ENCODE measurements around the gene PMS2. TPM values are rescaled to one million over a fixed set of nuclear protein-coding genes. Genes with fewer than 3 reads are reported as not detected.
"Not testable (repeated sequence)": the region's sequence is repeated elsewhere in the genome, so short reads cannot be mapped to it uniquely, and the experiment has no call there.

The PMS2 gene
- total RNA-seq, 1 donor from 2014 or later: 28.7 TPM

DNA sequence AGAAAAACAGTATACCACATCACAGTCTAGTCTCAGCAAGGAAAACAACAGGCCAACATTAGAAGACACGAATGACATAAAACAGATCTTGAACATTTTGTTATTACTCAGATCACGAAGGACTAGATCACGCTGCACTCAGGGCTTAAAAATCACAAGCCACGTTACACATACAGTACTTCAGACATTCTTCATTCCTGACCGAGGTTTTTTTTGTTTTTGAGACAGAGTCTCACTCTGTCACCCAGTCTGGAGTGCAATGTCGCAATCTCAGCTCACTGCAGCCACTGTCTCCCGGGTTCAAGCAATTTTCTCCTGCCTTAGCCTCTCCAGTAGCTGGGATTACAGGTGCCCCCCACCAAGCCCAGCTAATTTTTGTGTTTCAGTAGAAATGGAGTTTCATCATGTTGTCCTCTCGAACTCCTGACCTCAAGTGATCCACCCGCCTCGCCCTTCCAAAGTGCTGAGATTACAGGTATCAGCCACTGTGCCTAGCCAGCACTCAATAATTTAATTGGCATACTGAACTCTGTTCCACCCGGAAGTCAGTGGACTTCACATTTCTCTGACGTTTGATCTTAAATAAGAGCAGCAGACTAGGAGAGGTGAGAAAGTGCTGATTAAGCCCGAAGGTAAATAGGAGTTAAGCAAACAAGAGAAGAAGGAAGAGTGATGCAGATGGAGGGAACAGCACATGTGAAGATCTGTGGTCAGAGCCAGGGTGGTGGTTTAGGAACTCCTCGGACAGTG is 3.7 kb upstream of the PMS2 start:
- no peak for DNase-seq

DNA sequence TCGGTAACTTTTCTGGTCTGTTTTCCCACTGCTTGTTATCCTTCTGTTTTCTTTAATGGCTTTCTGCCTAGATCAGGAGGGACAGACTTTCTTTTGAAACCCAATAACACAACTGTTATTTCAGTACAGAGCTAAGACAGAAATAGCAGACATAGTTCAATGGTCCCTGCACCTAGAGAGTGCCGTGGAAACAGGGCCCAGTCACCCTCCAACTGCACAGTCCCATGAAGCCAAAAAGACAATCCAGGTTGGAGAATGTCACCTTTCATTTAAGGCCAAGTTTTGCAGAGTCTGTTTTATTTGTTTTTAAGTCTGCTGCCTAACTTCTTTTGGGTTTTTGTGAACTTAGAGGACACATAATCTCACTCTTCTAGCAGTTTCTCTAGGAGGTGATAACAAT is 2.7 kb upstream of the PMS2 start:
- no peak for DNase-seq

DNA sequence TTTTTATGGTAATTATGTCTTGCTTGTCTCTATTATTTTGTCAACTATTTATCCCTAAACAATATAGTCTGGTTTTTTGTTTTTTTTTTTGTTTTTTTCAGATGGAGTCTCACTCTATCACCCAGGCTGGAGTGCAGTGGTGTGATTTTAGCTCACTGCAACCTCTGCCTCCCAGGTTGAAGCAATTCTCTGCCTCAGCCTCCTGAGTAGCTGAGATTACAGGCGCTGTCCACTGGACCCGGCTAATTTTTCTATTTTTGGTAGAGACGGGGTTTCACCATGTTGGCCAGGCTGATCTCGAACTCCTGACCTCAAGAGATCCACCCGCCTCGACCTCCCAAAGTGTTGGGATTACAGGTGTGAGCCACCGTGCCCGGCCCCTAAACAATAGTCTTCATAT is 1.5 kb upstream of the PMS2 start:
- not testable (repeated sequence) for DNase-seq

DNA sequence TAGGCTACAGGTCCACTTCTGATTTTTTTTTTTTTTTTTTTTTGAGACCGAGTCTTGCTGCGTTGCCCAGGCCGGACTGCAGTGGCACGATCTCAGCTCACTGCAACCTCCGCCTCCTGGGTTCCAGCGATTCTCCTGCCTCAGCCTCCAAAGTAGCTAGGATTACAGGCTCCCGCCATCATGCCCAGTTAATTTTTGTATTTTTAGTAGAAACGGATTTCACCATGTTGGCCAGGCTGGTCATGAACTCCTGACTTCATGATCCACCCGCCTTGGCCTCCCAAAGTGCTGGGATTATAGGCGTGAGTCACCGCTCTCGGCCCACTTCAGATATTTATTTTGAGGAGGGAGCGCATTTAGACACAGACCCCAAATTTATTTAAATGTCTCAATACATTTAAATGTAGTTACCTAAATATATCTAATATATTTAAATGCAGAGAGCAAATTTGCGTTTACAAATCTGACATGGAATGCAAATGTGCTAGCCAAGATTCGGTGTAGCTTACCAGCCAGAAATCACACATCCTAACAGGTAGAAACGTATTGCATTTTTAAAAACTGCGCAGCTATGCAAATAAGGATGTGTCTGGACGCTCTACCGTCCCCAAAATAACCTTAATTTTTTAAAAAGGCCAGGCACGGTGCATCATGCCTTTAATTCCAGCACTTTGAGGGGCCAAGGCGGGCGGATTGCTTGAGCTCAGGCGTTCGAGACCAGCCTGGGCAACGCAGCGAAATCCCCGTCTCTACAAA is 836 bp downstream of the PMS2 start:
- DNase-seq: not testable (repeated sequence)

DNA sequence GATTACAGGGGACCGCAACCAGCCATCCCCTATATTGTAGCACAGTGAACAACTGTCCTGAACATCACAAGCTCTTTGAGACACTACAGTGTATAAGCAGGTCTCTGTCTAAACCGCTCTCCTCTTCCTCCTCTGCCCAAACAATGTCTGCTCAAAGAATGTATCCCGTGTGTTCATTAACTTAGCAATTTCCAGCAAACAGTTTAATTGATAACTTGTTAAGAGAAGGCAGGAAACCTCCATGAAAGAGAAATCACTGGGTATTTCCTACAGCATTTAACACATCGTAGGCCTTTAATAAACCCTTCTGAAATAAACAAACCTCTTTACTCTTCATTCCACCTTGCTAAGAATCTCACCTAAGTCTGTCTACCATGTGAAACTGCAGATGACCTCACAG is 1.5 kb downstream of the PMS2 start:
- DNase-seq: no peak

DNA sequence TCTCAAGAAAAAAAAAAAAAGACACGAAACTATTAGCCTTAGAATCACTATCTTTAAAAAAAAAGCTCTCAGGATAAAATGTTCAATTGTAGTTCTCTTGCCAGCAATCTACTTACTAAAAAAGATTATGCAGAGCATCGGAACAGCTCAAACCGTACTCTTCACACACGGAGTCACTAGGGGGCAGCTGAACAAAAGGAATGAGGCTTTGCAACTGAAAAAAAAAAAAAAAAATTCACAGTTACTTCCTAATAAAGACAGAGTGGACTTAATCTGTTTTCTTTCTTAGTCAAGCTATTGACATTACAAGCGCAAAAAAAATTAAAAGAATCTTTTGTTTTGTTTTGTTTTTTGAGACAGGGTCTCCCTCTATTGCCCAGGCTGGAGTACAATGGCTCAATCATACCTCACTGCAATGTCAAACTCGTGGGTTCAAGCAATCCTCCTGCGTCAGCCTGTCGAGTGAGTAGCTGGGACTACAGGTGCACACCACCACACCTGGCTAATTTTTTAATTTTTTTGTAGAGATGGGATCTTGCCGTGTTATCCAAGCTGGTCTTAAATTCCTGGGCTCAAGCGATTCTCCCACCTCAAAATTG is 11.5 kb downstream of the PMS2 start:
- DNase-seq: no peak

DNA sequence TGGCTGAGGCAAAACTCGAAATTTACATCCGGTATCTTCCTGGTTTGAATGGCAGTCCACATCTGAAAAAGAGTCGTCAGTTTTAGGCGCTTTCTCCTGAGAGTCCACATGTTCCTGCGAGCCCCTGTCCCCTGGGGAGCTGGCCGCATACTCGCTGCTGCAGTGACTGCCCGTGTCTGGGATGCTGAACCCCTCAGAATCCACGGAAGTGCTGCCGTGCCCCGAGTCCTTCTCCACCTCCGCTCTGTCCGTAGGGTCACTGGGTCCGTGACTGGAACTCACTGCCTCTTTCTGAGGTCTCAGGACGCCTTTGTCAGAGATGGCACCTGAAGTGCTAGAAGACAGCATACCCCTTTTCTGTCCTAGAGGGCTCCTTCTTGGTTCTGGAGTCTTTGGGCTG is 21.8 kb downstream of the PMS2 start:
- DNase-seq: not testable (repeated sequence)

DNA sequence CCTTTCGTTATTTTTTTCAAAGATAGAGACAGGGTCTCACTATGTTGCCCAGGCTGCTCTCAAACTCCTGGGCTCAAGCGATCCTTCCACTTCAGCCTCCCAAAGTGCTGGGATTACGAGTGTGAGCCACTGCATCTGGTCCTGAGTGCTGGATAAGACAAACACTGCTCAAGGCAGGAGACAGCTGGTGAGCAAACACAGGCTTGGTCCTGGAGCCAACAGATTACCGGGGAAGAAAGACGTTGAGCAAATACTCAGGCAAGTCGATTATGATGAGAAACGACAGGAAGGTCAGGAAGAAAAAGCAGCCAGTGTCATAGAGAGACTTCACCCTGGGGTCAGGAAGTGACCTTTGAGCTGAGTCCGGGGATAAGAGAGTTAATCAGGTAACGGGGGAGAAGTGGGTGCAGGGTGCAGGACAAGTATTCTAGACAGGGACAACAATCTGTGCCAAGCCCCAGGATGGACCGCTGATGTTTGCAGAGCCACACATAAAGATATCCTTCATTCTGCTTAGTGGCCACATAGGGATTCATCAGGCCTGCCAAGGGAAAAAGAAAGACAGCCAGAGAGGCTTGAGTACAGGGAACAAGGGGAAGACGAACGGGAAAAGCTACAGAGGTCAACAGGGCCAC is 29.1 kb downstream of the PMS2 start:
- DNase-seq: not testable (repeated sequence)

DNA sequence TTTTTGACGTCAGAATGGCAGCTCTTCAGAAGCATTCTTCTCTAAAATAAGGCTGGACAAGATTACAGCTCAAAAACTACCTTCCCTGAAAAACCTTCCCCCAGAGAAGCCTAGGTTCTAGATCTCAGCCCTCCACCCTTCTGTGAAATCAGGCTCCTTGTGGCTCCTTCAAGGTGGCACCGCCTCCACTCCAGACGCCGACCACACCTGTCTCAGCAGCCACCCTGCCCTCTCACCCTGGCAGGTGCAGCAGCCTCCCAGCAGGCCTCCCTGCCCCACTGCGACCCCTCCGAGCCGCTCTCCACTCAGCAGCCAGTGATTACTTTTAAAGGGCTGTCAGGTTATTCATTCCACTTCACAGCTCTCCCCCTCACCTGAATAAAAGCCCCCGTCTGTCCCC is 35.3 kb downstream of the PMS2 start:
- DNase-seq: not testable (repeated sequence)

DNA sequence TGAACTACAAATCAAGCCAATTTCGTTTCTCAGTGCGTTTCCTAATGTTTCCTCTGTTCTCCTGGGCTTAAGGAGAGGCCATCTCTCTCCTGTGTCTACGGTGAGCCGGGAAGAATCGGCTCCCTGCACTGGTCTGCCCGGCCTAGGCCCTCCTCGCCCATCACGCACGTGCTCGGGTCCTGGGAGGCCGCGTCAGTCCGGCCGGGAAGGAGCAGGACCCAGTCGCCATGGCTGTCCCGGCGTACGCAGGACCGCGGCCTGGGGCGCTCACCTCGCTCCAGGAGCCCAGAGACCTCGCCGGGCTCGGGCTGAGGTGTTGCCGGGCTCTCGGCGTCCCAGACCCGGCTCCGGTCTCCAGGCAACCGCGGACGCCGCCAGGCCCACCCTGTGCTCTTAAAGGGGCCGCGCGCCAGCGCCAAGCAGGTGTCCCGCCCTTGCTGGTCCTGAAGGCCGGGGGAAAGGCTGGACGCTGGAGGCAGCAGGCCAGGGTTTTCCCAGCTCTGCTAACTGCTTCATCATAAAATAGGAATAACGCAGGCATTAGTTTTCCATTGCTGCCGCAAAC is 38.4 kb downstream of the PMS2 start, which contains the start of gene RSPH10B:
Gene RSPH10B, minus strand, starts transcription at position 343 of the 565 bp plus-strand sequence. CDS start 3,573 bp downstream, outside the sequence.
- not testable (repeated sequence) for DNase-seq

DNA sequence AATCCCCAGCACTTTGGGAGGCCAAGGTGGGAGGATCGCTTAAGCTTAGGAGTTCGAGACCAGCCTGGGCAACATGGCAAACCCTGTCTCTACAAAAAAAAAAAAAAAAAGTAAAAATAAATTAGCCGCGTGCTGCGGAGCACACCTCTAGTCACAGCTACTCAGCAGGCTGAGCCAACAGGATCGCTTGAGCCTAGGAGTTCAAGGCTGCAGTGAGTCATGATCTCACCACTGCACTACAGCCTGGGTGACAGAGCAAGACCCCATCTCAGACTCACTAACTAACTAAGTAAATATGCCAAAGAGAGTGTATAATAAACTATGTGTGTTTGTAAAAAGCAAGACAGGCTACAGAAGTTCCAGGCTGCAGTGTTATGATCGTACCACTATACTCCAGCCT is 45.0 kb downstream of the PMS2 start:
- DNase-seq: not testable (repeated sequence)

DNA sequence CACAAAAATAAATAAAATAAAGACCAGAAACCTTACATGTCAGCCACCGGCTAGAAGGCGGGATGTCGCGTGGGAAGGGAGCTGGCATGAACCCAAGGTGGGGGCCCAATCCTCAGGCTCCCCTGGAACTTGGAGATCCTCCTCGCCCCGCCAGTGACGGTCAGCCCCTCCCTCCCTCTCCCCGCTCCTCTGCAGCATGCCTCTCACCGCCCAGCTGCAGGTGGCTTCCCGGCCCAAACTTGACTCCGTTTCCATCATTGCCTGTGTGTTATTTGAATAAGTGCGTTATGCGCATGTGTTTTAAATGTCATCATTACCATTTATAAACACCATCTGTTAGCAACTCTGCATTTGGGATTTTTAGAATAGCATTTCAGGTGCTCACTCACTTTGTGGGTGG is 45.6 kb downstream of the PMS2 start:
- DNase-seq: not testable (repeated sequence)

DNA sequence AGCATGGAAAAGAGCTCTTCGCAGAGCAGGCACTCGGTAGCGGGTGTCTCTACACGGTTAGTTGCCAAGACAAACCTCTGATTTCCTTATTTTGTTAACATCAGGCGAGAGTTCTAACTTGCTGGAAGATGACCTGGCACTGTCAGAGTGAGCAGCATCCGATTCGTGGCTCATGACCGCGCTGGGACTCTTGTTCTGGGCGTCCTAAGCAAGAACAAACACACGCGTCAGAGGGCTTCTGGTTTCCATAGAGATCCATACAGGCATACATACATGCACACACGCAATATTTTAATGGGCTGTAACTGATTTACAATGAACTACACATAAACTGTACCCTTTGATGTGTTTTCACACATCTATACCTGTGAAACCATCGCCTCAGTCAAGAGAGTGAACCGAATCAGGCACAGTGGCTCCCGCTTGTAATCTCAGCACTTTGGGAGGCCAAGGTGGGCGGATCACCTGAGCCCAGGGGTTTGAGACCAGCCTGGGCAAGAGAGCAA is 73.9 kb downstream of the PMS2 start:
- DNase-seq: not testable (repeated sequence)

DNA sequence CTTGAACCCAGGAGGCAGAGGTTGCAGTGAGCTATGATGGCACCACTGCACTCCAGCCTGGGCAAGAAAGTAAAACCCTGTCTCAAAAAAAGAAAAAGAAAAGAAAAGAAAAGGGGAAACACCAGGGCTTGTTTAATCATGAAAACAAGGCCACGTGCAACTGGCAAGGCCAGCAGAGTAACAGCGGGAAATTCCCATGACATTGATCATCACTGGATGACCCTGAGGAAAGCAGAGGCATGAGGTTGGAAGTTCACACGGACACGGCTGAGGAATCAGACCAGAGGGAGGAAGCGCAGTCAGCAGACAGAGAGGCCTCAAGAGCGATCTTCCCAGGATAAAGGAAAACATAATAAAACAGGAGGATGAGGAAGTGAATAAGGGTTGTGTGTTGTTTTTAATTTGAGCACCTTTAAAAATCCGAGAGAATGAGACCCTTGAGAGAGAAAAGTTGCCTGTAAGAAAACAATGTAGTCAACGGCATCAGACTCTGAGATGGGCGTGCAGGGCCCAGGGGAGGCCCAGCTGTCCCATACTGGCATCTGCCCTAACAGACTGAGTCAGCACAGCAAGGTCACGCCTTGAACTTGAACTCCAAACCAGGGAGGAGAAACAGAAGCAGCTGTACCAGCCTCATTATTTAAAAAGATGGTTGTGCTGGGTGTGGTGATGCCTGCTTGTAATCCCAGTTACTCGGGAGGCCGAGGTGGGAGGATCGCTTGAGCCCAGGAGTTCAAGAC is 76.8 kb downstream of the PMS2 start:
- DNase-seq: not testable (repeated sequence)

DNA sequence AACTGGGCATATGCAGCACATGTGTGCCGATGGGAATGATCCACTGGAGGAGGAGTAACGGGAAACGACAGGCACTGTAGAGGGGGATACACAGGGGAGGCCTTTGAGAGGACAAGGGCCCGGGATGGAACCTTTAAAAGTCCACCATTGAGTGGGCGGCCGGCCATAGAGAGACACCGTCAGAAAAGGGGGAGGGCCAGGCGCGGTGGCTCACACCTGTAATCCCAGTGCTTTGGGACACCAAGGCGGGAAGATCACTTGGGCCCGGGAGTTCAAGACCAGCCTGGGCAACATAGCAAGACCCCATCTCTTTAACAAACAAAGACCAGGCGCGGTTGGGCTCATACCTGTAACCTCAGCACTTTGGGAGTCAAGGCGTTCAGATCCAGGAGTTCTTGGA is 77.6 kb downstream of the PMS2 start:
- DNase-seq: not testable (repeated sequence)

DNA sequence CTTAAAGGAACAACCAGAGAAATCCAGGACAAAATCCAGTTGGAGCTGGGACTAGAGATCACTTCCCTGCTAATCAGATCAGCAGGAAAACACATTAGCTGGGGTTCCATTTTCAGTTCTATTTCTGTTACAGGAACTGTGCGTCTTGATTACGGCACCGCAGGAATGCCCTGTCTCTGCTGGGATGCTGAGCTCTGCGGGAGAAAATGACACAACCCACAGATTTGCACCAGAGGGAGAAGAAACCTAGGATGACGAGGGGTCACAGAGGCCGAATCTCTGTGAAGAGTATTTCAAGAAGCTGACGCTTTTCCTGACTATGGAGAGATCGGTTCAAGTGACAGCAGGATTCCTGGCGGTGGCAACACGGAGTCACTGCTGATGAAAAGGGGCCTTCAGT is 78.6 kb downstream of the PMS2 start:
- DNase-seq: not testable (repeated sequence)

DNA sequence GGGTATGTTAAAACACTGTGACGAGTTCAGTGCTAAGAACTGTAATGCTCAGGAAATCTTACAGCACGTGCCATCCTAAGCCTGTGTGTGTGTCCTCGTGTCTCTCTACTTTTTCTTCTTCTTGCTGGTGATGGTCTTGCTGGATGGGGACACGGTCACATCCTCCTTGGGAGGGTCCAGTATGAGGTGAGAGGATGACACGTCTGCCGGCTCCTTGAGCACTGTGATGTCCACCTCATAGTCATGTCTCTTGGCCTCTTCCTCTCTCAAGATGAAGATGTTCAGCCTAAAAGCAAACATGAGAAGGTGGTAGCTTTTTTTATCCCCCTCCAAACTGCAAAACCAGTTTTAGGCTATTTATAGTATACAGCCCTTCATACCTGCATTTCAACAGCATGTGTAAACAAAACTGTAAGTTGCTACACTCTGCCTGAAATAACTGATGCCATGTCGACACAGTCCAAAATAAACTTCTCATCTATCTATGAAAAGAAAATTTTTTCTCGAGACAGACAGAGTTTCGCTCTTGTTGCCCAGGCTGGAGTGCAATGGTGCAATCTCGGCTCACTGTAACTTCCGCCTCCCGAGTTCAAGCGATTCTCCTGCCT is 82.5 kb downstream of the PMS2 start:
- not testable (repeated sequence) for DNase-seq

DNA sequence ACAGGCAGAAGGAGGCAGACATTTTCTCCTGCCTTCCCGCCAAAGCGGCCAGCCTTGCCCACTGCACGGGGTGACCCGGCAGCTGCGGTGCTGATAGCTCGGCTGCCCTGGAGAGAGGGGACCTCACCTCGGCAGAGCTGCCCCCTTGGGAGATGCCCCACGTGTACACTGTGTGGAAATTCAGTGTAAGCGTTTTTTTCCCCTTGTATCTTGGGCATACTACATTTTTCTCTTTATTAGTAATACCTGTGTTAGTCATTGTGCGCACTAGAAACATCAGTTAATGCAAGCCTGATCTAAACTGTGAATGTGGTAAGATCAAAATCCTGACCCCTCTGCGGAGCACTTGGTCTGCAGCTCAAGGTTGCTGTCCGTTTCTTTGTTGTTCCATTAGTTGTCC is 84.2 kb downstream of the PMS2 start:
- not testable (repeated sequence) for DNase-seq

DNA sequence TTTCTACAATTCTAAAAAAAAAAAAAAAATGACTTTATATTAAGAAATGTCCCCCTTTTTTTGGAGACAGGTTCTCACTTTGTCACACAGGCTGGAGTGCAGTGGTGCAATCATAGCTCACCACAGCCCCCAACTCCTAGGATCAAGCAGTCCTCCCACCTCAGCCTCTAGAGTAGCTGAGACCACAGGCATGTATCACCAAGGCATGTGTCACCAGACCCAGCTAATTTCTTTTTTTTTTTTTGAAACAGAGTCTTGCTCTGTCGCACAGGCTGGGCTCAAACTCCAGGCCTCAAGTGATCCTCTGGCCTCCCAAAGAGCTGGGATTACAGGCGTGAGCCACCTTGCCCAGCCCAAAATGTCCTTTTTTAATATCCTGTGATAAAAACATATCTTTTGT is 84.7 kb downstream of the PMS2 start:
- not testable (repeated sequence) for DNase-seq

Measured in occipital lobe (tissue), 2 donors.